Activated CD4-positive, alpha-beta T cell treated with anti-CD3 and anti-CD28 coated beads for 24 hours (primary cell): ENCODE measurements around the gene PRKRIP1.
"Not testable (repeated sequence)": the region's sequence is repeated elsewhere in the genome, so short reads cannot be mapped to it uniquely, and the experiment has no call there.

Source experiments
- DNase-seq, 2 donors: peaks; one replicate each; pipeline ENCODE4 v3.0.0-alpha.2; 2020; ENCODE audit warnings: low read depth in 2 of 2

The PRKRIP1 gene

GRCh38 chr7:102395873-102396709 is at the start of gene PRKRIP1:
Gene PRKRIP1 (plus strand): TSS chr7:102396363. CDS start chr7:102396412, 49 bp downstream.
- DNase-seq = peak; percentile 59 to 68

- DNase-seq = not testable (repeated sequence)
Measured at GRCh38 chr7:102346983-102347382, 49.2 kb upstream of the PRKRIP1 start.

DNA sequence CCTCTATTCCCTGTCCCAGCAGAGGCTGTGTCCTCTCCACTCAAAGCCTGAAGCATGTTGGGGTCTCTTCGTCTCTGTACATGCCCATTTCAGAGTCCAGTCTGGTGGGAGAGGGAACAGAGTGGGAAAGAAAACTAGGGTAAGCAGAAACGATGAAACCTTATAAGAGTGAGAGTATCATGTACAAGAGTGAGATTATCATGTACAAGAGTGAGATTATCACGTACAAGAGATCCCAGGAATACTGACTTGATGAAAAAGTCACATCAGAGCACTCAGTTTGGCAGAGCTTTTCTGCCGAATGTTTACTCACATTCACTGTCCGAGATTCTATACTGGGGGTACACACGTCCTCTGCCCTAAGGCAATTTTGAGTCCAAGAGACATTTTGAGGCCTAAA is 39.8 kb upstream of the PRKRIP1 start, which contains the start of gene SPDYE6:
Gene SPDYE6 (minus strand): TSS at position 101 of the 400 bp plus-strand sequence. CDS start 421 bp downstream, outside the sequence.
- not testable (repeated sequence) for DNase-seq

DNA sequence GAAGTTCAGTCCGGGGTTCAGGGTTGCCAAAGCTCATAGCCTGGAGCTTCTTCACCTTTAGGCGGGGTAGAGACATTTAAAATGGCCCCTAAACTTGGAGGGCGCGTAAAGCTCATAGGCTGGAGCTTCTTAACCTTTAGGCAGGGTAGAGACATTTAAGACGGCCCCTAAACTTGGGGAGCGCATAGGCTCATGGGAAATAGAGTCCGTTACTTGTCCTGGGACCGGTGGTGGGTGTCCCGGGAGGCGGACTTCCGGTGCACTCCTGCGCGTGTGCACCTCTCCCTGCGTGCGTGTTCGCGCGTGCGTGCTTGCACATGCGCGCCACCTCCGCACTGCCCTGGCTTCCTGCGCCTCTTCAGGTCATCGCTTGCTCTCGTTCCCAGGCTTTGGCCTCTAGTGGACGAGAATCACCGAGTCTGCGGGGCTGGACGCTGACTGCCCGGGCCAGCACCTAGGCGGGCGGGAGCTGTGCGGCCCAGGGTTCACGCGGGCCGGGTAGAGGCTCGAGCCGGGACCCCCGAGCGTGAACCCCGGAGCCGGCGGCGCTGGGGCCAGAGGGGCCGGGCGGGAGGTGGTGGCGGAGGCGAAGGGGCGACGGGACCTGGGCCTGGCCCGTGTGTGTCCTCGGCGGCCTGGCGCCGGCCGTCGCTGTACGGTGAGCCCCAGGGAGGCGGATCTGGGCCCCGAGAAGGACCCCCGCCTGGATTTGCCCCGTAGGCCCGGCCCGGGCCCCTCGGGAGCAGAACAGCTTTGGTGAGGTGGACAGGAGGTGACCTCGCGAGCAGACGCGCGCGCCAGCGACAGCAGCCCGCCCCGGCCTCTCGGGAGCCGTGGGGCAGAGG is 32.4 kb upstream of the PRKRIP1 start:
- peak; percentile 85 to 86 for DNase-seq

- DNase-seq = not testable (repeated sequence)
Measured at GRCh38 chr7:102364394-102364886, 31.7 kb upstream of the PRKRIP1 start.

DNA sequence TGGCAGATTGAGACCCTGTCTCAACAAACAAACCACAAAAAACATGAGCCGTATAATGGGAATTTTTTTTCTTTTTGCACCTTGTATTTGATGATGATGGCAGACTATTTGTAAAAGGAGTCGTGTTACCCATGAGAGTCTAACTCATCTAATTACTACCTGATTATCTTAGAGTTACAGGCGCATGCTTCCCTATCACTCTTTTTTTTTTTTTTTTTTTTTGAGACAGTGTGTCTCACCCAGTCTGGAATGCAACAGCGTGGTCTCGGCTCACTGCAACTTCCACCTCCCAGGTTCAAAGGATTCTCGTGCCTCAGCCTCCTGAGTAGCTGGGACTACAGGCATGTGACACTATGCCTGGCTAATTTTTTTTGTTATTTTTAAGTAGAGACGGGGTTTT is 30.8 kb upstream of the PRKRIP1 start:
- DNase-seq = not testable (repeated sequence)

GRCh38 chr7:102370038-102370437 is 26.1 kb upstream of the PRKRIP1 start:
- not testable (repeated sequence) for DNase-seq

DNA sequence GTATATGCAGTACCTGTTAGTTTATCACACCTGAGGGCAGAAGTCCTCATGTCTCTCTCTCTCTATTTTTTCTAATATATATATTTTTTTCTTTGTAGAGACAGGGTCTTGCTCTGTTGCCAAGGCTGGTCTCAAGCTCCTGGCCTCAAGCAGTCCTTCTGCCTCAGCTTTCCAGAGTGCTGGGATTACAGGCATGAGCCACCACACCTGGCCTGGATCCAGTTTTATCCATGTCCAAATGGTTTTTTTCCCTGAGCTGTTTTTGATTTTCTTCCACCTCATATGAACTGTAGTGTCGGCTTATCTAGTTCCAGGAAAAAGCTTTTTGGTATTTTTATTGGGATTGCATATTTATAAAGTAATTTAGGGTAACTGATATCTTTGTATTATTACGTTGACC is 23.4 kb upstream of the PRKRIP1 start:
- not testable (repeated sequence) for DNase-seq

DNA sequence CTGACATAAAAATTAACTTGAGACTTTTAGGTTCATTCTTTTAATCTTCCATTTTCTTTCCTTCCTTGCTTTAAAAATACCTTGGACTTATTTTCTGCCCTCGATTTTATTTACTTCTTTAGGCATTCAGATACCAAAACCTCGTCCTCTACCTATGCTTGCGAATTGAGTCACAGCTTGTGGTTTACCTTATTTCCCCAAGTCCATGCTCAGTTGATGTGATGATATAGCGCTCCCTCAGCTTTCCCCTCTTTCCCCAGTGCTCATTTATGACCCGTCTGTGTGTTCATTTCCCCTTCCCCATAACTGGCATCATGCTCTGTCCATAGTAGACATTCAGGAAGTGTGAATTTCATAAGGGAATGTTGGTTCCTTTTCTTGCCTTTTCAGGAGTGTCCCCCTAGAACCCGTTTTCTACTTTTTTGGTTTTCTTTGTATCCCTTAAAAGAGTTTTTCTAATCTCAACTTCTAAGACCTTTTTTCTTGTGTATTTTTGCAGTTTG is 19.1 kb upstream of the PRKRIP1 start:
- no peak for DNase-seq

DNA sequence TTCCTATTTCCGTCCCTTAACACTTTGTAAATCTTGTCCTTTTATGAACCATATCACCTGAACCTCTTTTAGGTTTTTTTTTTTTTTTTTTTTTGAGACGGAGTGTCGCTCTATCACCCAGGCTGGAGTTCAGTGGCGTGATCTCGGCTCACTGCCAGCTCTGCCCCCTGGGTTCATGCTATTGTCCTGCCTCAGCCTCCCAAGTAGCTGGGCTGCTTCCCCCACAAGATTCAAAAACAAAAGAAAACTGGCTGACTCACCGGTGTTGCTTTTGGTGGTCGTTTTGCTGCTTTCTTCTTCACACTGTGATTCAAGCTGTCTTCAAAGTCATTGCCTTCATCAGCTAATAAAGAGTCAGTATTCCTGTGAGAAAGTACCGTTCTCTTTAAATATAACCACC is 15.3 kb upstream of the PRKRIP1 start:
- DNase-seq = not testable (repeated sequence)

DNA sequence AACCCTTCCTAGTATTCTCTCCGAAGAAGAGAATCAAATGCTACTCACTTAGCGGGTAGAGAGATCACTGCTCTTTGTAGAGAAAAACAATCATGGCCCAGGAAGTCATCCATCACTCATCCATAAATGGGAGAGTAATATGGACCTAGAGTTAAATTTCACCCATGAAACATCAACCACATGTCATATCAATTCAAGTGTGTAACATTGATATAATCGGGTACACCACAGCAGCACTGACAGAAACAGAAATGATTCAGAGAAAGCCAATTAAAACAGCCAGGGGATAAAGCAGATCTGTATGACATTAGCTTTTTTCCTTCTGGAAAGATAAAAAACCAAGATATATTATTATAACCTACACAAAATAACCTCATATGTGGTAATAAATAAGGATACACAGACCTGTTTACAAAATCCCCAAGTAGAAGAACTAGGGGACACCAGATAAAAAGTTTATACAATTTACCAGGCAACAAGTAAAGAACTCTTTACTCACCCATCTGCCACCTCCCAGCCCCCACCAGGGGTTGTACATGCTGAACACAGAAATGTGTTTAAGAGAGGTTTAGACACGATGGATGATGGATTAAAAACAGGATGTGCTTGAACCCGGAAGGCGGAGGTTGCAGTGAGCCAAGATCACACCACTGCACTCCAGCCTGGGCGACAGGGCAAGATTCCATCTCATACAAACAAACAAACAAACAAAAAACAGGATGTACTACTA is 14.3 kb upstream of the PRKRIP1 start:
- DNase-seq = not testable (repeated sequence)

DNA sequence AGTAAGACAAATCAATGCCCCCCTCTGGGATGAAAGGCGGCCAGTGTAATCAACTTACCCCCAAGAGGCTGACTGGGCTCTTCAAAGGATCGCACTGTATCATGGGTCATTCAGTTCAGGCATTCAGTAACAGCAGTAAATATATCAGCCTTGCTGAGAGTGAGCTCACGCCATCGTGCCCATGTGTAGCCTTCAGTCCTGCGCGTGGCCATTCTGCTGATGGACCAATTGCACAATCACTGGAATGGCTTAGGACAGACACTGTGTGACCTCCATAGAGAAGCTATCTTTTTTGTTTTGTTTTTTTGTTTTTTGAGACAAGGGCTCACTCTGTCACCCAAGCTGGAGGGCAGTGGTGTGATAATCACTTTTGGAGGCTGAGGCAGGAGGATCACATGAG is 9.1 kb upstream of the PRKRIP1 start:
- DNase-seq = no peak

- no peak for DNase-seq
Measured at GRCh38 chr7:102389810-102390209, 6.4 kb upstream of the PRKRIP1 start.

DNA sequence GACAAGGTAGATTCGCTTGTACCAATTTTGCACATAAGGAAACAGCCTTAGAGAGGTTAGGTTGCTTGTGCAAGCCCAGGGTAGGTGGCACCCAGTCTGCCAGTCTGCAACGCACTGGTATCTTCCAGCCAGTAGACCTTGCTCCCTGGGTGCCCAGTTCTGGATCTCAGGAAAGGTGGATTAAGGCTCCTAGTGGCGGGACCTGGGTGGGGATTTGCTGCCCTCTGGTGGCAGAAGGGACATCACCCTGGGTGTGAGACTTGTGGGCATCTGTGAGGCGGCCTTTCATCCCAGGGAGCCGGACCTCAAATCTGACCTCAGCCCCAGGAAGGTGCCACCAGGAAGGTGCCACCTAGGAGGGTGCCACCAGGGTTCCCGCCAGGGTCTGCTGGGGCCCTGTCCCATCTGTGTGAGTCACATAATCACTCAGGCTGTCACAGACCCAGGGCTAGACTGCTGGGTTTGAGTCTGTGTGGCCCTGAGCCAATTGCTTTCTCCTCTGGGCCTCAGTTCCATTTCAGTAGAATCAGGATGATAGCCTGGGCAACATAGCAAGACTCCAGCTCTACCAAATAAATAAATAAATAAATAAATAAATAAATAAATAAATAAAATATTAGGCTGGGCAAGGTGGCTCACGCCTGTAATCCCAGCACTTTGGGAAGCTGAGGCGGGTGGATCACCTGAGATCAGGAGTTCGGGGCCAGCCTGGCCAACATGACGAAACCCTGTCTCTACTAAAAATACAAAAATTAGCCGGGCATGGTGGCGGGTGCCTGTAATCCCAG is 5.3 kb upstream of the PRKRIP1 start:
- peak; percentile 54 to 57 for DNase-seq

- DNase-seq = no peak
Measured at GRCh38 chr7:102392330-102392729, 3.8 kb upstream of the PRKRIP1 start.

DNA sequence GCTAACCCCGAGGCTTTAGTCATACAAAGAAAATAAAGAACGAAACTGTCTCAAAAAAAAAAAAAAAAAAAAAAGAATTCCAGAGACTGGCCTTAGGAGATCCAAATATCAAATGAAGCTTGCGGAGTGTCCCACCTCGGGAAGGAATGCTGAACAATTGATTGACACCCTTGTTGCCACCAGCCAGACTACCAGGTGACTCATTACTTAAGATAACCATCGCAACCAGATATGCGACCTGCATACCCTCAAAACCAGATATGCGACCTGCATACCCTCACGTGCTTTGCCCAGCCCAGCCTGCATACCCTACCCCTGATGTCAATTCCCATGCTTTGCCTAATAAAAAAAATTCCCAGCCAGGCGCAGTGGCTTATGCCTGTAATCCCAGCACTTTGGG is 2.7 kb upstream of the PRKRIP1 start:
- DNase-seq = no peak

DNA sequence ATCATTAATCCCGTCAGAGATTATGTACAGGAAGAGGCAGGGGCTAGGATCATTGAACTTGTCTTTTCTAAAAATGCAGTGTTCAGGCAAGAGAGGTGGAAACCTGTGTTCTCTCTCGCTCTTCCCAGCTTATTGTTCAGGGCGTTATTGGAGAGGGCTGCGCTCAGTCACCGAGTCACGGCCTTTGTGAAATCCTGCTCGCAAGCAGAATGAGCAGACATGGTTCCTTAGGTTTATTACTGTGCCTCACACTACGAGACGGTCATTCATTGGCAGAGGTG is 631 bp upstream of the PRKRIP1 start:
- no peak for DNase-seq

- no peak for DNase-seq
Measured at GRCh38 chr7:102396710-102397019, 502 bp downstream of the PRKRIP1 start.

- no peak for DNase-seq
Measured at GRCh38 chr7:102398543-102398942, 2.4 kb downstream of the PRKRIP1 start.

GRCh38 chr7:102400360-102400759 is 4.2 kb downstream of the PRKRIP1 start:
- no peak for DNase-seq

- no peak for DNase-seq
Measured at GRCh38 chr7:102403563-102403962, 7.4 kb downstream of the PRKRIP1 start.
